OCI-LY1 (cell line): ENCODE data around the gene FZD7.

Experiments
- CTCF ChIP-seq: fragments of 200-600 bp; sonication (generic), shearing (Covaris generic); IDR thresholded peaks from 2 replicates; pipeline ENCODE4 v1.5.1; 2017; ENCODE audit warnings: mild to moderate bottlenecking, antibody characterized with exemption, low read length, moderate library complexity, mixed read lengths
- EZH2 ChIP-seq: fragments of 200-600 bp; sonication (generic), shearing (Covaris generic); IDR thresholded peaks from 2 replicates; pipeline ENCODE4 v1.8.0; 2017; ENCODE audit warnings: borderline replicate concordance, mixed run types, mild to moderate bottlenecking, antibody characterized with exemption, low read length, moderate library complexity, mixed read lengths

DNA sequence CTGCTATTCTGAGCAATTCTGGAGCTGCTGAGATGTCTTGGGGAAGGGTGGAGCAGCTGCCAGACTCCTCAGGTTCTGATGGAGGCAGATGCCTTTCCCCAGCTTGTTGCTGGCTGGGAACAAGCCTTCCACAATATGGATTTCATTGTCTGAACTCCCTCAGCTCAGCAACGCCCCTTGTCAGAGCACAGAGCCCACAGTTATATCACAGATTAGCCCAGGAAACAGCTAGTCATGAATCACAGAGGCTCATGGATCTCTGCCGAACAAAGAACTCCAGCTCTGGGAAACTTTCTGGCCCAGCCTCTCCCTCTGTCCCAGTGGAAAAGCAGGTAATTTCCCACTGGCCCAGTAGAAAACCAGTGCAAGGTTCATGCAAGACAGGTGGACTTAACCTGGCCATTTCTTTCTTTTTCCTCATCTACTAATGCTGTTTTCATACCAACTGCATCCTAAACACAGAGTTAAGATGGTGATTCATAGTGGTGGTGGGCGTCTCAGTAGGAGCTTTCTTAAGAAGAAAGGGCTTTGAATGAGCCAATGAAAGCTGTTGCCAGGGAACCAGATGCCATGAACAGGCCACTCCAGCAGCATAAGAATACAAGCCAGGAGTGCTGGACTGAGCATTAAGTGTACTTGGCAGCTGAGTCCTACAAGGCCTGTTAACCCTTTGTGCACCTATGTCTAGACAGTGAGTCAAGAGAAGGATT, 30.7 kb downstream of the FZD7 start:
- TF ChIP-seq CTCF, result no peak
- TF ChIP-seq EZH2, result no peak
